ENCODE data around the gene CNOT3. TPM values are rescaled to one million over a fixed set of nuclear protein-coding genes. Genes with fewer than 3 reads are reported as not detected.

The CNOT3 gene
- total and polyA plus RNA-seq, 9 of the 15 experiments (the other 6 are each of a cell fraction or from before 2014, with no cell fraction given), result 0.27 to 60.4 (median 9.9) TPM

- TF ChIP-seq ZBTB40 (IDR thresholded peaks at IDR 0.05), result no peak
- TF ChIP-seq ZBTB40 (CRISPR knock-in tag; IDR thresholded peaks at IDR 0.05), result no peak
- no peak for TF ChIP-seq SIX5 (IDR thresholded peaks at IDR 0.05; ENCODE audit: borderline replicate concordance in 1 of 2, insufficient read depth in 1 of 2, low read depth in 1 of 2, low read length in 2 of 2)
- TF ChIP-seq ZBTB43 (CRISPR knock-in tag; IDR thresholded peaks at IDR 0.05), result no peak
- TF ChIP-seq SMAD3 (CRISPR knock-in tag; conservative IDR thresholded peaks at IDR 0.05), result no peak
- no peak for TF ChIP-seq RBM14 (IDR thresholded peaks at IDR 0.05; ENCODE audit: borderline replicate concordance, insufficient read depth, low read depth, low read length)
- TF ChIP-seq SPI1 (IDR thresholded peaks at IDR 0.05; ENCODE audit: borderline replicate concordance, low read depth, low read length), result peak; percentile 94
- TF ChIP-seq ZNF134 (CRISPR knock-in tag; conservative IDR thresholded peaks at IDR 0.05), result no peak
- peak; percentile 59; the same call in 1 of the 2 replicates for TF ChIP-seq ZEB2 (IDR thresholded peaks at IDR 0.05)
- no peak for TF ChIP-seq ZNF184 (CRISPR knock-in tag; IDR thresholded peaks at IDR 0.05)
Measured at GRCh38 chr19:54188215-54188871, 50.8 kb downstream of the CNOT3 start (continued).

Data from K562 (cell line).